Activated CD4-positive, alpha-beta T cell treated with anti-CD3 and anti-CD28 coated beads, Interleukin-2, amount 50 U/mL, for 4 hours (primary cell): ENCODE measurements around the gene KRT82.
A peak's percentile ranks its signal among the peaks of the same experiment; 100 is the strongest.
"Not testable (repeated sequence)": the region's sequence is repeated elsewhere in the genome, so short reads cannot be mapped to it uniquely, and the experiment has no call there.

Experiments
- DNase-seq, 2 experiments: peaks; one replicate each; pipeline ENCODE4 v3.0.0-alpha.2; 2020

The KRT82 gene

GRCh38 chr12:52358575-52359350 is 47.4 kb downstream of the KRT82 start:
- DNase-seq = no peak

- no peak for DNase-seq
Measured at GRCh38 chr12:52356762-52357580, 49.2 kb downstream of the KRT82 start.

- DNase-seq = no peak
Measured at GRCh38 chr12:52356031-52356761, 49.9 kb downstream of the KRT82 start.

DNA sequence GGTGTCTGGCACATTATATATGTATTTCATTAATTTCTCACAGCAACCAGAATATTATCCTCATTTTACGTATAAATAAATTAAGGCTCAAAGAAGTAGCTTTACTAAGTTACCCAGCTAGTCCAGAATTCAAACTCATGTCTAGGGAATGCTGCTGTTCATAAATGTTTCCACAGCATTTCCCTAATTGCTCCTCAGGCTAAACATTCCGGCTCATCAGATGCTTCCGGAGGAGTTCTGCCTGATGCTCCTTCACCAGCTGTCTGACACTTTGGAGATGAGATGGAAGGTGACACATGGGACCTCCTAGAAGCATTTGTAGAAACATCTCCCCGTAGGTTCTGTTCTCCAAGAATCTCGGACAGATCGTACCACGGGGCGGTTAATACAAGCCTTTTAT is 51.0 kb downstream of the KRT82 start:
- DNase-seq = no peak

DNA sequence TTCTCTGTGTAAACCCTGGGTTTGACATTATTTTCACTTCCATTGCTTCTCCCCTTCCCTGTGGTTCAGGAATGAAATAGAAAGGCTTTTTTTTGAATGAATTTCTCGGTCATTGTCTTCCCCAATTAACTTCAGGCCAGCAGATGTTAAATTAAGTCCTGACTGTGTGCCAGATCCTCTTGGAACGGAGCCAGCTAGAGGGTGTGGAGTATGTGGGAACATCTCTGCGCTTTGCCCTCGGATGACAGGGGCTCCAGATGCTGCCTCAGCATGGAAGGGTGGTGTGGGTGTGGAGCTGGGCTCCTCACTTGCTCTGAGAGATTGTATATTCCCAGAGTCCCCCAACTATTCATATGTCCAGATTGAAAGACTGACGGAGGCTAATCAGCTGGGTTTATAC is 51.9 kb downstream of the KRT82 start:
- DNase-seq = no peak

GRCh38 chr12:52353766-52354165 is 52.4 kb downstream of the KRT82 start:
- no peak for DNase-seq

DNA sequence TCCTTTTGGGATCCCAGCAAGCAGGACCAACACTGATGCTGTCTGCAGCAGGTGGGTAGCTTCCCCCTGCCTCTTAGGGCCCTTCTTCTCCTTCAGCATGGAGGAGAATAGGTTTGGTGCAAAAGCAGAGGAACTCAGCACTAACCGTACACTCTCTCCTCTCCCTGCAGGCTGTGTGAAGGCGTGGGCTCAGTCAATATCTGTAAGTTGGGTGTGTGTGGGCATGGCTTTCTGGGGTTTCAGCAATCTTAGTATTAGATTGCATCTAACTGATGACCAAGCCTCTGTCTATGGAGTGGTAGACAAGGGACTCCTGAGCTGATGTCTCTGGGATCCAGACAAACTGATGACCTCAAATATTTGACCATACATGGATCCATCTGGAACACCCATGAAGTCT is 53.2 kb downstream of the KRT82 start:
- no peak for DNase-seq

GRCh38 chr12:52351196-52352059 is 54.7 kb downstream of the KRT82 start:
- peak; percentile 30 to 39 for DNase-seq

DNA sequence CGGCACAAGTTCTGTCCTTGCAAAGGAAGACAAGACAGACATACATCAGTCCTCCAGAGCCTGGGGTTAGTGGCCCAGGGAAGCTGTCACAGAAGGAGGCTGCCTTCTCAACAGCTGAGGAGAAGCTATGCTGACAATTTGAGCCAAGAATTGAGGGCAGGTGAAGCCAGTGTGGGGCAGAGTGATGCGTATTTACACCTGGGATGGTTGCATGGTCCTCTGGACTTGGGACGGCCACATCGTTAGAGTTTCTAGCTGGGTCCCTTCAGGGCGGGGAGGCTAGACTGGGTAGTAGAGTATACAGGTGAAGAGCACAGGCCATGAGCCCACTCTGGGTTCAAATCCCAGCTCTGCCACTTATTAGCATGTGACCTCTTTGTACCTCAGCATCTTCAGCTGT is 55.3 kb downstream of the KRT82 start:
- DNase-seq = no peak

- no peak for DNase-seq
Measured at GRCh38 chr12:52350021-52350620, 56.0 kb downstream of the KRT82 start.

DNA sequence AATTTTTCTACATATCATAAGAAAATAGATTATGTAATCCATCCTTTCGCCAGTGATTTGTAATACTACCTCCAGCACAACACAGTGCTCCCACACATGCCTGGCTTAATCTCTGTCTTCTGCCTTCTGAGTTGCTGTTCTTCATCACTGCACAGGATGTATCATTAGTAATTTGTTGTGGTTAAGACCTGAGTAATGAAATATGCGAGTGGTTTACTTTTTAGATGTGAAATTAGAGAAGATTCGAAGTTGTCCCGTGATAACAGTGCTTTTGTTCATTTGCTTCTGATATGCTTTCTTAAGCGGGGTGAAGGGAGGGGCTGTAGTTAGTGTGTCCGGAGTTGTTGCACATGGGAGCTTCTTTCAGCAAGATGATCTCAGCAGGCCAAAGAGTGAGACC is 56.9 kb downstream of the KRT82 start:
- DNase-seq = no peak

GRCh38 chr12:52347551-52348510 is 58.3 kb downstream of the KRT82 start:
- no peak for DNase-seq

DNA sequence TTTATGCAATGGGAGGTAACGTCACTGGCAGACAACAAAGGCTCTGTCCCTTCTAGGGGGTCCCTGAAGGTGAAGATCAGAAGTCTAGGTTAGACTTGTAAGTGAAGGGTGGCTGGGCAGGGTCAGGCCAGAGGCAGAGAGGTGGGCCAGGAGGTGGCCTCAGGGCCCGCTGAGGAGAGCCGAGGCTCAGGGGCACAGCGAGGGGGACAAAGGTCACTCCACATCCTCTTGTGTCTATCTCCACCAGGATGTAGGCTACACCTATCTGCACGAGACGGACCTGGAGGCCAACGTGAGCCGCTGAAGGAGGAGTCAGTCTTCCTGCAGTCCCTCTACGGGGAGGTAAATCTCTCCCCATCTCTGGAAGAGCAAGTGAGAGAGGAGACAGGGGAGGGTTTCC is 59.1 kb downstream of the KRT82 start:
- no peak for DNase-seq

DNA sequence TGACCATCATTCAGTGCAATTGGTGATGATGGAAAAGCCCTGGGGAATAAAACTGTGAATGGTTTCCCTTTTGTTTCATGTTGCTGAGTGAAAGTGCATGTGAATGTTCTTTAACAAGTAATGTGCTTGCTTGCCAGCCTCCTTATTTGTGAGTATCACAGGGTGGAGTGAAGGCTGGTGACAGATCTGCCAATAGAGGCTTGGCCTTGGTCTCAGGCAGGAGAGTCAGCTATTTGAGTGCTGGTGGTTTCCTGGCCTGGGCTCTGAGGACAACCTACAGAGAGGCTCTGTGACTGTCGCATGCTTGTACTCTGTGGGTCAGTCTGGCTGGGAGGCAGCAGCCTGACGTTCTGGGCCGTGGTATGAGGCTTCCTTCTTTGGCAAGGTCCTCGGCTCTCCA is 59.5 kb downstream of the KRT82 start:
- no peak for DNase-seq

- DNase-seq = not testable (repeated sequence)
Measured at GRCh38 chr12:52345041-52345440, 61.1 kb downstream of the KRT82 start.

DNA sequence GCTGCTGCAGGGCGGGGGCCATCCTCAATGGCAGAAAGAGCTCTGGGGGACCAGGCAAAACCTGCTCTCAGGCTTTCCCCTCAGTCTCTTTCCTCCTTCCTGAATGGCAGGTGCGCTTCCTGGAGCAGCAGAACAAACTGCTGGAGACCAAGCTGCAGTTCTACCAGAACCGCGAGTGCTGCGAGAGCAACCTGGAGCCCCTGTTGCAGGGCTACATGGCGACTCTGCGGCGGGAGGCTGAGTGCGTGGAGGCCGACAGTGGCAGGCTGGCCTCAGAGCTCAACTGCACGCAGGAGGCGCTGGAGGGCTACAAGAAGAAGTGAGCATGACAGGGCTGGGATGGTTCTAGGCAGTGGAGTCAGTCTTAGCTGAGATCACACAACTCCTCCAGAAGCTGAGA is 62.0 kb downstream of the KRT82 start:
- no peak for DNase-seq
